ENCODE measurements around the gene CAMP. TPM values are rescaled to one million over a fixed set of nuclear protein-coding genes. Genes with fewer than 3 reads are reported as not detected.

CAMP gene
- total and polyA plus RNA-seq, 2 of the 13 experiments (the other 11 are each of a cell fraction or from before 2014, with no cell fraction given), result not detected

DNA sequence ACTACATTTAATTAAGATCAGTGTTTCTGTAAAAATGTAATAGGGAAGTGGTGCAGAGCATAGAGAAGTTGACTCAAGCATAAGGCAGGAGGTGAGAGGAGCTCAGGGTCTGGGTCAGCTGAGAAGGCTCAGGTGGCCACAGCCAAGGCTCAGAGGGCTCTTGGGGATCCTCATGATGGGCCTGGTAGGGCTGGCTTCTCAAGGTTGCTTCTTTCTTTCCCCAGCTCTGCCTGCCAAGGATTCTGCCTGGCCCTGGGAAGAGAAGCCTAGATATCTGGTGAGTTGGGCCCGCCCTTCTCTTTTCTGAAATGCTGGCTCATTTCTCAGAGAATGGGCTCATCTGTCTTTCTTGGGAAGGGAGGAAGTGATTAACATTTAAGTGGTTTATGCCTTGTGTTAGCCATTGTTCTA lies 24.1 kb downstream of the CAMP start (continued):
- no peak for TF ChIP-seq ZBTB40 (IDR thresholded peaks at IDR 0.05)
- no peak for TF ChIP-seq ZBTB40 (CRISPR knock-in tag; IDR thresholded peaks at IDR 0.05)
- TF ChIP-seq ZFYVE20 (CRISPR knock-in tag; IDR thresholded peaks at IDR 0.05; ENCODE audit: borderline replicate concordance, low read depth), result no peak

All from HepG2 (cell line).